ENCODE data around the gene ACCS.

The ACCS gene, protein sequence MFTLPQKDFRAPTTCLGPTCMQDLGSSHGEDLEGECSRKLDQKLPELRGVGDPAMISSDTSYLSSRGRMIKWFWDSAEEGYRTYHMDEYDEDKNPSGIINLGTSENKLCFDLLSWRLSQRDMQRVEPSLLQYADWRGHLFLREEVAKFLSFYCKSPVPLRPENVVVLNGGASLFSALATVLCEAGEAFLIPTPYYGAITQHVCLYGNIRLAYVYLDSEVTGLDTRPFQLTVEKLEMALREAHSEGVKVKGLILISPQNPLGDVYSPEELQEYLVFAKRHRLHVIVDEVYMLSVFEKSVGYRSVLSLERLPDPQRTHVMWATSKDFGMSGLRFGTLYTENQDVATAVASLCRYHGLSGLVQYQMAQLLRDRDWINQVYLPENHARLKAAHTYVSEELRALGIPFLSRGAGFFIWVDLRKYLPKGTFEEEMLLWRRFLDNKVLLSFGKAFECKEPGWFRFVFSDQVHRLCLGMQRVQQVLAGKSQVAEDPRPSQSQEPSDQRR

DNA sequence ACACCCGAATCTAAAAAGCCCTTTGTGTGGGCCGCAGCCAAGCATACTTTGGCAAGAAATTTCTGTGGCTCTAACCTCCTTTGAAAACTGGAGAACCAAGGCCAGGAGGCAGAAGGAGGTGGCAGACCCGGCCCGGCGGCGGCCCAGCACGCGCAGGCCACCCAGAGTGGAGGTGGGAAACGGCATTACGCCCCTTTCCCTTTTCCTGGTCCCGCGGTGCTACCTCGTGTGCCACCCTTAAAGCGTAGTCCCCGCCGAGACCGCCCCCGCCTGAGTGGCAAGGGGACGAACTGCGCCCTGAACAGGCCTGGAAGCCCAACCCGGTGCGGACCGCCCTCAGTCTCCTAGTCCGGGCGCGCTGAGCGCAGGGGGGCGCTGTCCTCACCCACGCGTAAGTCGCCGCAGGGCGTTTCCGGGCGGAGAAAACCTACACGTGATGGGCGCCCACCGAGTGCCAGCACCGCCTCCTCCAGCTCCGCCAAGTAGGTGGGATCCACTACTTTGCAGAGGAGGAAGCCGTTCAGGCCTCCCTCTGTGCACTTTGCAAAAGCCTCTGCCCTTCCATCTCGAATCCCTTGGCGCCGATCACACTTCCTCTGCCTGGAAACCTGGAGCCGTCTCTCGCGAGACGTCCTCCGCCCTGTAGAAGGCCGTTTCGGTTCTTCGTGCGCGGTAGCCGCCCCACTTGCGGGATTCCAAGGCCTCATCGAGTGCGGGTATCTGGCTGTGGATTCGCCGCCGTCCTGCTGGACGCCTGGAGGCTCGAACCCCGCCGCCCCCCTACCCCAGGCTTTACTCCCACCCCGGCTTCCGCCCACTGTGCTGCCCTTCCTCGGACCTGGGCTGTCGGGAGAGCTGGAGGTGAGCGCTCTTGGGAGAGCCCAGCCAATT lies at the start of gene ACCS:
Gene ACCS (plus strand): TSS at position 430 of the 891 bp plus-strand sequence. CDS start 1,358 bp downstream, outside the sequence.
- peak; percentile 87 to 90 for DNase-seq

DNA sequence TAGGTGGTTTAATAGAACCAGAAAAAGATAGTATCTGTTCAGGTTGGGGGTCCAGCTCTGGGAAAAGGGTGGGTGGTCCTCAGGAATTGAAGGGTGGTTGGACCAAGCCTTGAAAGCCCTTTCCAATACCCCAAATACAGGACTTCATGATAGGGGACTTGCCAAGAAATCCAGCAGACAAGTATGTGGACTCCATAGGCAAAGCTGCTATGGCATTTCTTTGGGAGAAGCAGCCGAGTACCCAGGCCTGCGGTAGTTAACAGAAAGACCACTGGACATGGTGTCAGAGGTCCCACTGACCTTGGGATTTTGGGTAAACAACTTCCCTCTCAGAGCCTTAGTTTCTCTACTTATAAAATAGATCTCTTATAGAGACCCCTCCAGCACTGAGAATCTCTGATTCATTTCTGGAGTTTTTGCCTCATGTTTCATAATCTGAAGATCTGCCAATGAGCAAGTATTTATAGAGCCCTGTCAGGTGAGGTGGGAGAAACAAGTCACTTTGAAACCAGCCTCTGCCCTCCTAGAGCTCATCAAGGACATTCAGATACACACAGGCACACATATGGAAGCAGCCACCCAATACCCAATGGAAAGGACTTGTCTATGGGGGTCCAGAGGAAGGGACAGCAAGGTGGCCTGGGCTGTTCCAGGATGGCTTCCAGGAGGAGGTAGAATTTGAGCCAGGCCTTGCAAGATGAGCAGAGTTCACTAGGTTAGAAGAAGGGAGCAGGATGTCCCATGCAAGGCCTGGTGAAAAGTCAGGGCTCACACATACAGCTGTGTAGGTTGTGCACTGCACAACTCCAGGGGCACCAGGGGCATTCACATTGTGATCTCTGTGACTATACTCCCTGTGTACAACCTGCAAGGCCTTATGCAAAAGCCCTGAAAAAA lies 49.3 kb upstream of the ACCS start:
- no peak for DNase-seq

DNA sequence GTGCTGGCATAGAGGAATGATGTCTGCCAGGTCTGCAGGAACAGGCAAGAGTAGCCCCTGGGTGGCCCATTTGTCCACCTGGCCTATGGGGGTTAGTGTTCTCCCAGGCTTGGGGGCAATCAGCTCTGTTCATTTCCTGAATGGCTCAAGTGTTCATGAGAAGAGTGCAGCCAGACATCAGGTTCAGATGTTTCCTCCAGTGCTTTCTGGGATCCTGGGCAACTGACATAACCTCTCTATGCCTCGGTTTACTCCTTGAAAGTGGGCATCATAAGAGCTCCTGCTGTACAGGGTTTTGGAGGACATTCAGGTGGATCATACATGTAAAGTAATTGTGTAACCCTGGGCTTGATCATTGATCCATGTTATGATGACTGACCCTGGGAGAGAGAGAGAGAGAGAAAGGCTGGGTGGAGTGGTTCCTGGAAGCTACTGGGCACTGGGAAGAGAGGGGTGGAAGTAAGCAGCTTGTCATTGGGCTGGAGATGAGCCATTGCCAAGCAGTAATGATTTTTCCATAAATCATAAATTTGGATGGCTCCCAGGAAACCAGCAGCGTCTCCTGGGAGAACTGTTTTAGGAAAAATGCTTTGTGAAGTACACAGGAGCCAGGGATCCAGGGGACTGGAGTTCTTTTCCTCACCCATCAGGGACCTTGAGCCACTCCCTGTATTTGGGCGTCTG lies 48.5 kb upstream of the ACCS start:
- no peak for DNase-seq

DNA sequence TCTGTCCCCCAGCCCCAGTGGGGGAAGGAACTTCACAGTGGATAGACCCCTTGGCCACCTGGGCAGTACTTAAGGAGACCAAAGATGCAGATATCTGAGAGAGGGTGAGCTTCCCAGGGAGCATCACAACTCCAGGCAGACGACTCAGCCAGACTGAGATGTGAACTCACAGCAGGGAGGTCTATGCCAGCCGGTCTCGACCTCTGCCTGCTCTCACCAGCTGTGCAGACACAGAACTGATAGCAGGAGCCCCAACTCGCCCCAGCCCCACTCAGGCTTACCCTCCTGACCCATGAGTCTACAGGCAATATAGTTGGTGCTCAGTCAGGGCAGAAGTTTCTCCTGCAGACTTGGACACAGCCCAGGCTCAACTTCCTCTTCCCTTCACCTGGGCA lies 47.9 kb upstream of the ACCS start:
- no peak for DNase-seq

DNA sequence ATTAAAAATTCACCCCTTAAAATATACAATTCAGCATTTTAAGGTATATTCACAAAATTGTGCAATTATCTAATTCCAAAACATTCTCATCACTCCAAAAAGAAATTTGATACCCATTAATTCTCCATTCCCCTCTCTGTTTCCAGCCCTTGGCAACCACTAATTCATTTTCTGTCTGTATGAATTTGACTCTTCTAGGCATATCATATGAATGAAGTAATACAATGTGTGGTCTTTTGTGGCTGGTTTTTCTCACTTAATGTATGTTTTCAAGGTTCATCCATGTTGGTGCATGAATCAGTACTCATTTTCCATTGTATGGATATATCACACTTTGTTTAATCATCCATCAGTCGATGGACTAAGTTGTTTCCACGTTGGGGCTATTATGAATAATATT lies 47.2 kb upstream of the ACCS start:
- no peak for DNase-seq

DNA sequence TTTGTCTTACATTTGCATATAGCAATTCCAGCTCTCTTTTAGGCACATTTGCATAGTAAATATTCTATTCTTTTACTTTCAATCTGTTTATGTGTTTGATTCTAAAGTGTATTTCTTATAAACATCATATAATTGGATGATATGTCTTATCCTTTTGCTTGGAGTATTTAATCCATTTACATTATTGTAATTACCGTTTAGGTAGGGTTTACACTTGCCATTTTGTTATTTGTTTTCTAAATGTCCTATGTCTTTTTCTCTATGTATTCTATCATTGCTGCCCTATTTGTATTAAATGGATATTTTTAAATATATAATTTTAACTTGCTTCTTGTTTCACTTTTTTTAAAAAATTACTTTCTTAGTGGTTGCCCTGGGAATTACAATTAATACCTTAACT lies 41.1 kb upstream of the ACCS start:
- DNase-seq, result no peak

DNA sequence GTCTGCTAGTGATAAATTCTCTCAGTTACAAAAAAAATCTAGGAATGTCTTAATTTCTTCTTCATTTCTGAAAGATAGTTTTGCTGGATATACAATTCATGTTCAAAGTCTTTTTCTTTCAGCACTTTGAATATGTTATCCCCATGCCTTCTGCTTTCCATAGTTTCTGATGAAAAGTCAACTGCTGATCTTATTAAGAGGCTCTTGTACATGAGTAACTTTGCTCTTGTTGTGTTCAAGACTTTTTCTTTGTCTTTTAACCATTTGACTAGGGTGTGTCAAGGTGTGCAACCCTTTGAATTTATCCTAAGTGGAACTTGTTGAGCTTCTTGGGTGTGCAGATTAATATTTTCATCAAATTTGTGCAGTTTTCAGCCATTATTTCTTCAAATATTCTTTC lies 40.3 kb upstream of the ACCS start:
- DNase-seq, result no peak

DNA sequence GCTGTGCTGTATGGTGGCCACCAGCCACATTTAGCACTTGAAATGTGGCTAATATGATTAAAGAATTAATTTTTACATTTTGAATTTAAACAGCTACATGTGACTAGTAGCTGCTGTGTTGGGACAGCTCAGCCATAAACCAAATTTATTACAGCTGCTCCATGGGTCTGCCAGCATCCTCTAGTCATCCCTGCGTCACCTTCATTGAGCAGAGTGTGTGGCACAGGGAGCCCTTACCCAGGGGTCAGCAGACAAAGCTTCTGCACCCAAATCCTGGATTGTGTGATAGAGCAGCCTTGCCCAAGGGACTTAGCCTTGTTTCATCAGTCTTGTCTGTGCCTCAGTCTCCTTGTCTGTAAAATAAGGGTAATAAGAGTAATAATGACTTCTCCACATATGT lies 37.7 kb upstream of the ACCS start:
- no peak for DNase-seq

DNA sequence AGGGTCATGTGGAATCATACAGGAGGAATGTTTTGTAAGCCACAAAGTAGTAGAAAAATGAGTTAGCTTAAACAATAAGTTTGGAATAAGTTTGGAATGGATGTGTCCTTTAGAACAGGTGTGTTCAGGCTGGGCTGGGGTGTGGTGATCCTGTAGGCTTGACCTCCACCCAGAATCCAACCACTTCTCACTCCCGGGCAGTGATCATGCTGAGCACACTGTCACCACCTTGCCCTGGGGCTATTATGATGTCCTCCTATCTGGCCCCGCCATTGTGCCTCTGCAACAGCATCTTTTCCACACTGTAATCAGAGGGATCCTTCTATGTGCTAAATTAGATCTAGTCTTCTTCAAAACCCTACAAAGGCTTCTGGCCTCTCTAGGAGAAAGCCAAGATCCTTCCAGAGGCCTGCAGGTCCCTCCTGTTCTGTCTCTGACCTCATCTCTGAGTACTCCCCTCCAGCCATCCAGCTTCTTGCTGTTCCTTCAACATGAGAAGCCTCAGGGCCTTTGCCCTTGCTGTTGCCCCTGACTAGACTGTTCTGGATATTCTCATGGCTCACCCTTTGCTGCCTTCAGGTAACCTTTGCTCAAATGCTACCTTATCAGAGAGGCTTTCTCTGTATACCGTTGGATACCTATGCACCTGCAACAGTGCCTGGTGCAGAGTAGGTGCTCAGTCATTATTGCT lies 37.1 kb upstream of the ACCS start:
- no peak for DNase-seq

DNA sequence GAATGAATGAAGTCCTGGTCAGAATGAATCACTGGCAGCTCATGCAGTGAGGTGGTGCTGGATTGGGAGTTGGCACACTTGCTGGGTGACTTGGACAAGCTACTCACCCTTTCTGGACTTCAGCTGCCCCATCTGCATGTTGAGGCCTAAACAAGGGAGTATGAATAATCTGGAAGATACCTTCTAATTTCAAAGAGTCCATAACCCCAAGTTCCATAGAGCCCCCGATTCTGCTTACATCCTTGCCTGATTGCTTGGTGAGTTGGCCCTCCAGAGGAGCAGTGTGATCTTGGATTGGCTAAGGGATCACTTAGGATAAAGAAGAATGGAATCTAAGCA lies 36.6 kb upstream of the ACCS start:
- no peak for DNase-seq

DNA sequence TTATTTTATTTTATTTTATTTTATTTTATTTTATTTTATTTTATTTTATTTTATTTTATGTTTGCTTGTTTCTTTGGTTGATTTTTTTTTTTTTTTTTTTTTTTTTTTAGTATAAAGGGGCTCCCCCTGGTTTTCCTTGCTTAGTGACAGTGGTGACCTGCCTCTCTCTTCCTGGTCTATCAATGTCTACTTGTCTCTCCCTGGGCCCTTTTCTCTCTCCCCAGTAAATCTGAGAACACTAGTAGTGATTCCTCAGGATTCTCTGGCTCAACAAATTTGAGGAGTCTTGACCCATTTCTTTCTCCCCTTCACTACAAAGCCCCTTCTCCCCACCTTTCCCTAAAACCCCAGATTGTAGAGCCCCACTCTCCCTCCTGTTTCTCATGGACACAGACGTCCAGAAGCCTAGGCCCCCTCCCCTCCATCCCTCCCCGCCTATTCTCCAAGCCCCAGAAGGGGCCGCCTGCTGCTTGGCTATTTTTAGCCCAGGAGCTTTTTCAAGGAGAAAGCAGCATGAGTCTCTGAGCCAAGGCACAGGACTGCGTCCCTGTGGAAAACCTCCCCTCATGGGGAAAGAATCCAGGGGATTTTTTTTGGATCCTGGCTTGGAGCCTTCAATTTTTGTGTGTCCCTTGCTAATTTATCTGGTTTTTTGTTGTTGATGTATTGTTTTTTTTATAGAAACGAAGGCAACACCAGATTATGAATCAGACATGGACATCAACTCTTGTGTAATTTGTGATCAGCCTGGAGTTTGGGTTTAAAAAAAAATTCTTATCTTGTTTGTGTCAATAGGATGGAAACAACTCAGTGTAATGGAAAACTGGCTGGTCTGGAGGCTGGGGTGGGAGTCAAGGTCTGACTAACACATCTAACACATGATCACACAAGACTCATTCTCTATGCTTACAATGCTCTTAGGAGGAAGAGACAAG lies 35.8 kb upstream of the ACCS start:
- no peak for DNase-seq

DNA sequence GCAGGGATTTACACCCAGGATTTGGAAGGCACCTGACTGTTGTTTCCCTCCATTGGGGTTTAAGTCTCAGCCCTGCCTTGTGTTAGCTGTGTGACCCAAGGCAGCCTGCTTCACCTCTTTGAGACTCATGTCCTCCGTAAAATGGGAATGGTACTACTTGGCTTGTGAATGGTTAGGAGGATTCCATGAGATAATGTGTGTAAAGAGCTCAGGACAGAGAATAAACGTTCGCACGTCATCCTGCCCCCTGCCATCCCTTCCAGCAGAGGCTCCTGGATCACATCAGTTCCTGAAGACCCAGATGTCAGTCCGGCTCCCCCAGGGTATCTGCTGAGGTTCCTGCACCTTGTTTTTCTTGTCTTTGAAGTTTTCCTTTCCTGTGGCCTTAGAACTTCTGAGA lies 35.1 kb upstream of the ACCS start:
- DNase-seq, result no peak

DNA sequence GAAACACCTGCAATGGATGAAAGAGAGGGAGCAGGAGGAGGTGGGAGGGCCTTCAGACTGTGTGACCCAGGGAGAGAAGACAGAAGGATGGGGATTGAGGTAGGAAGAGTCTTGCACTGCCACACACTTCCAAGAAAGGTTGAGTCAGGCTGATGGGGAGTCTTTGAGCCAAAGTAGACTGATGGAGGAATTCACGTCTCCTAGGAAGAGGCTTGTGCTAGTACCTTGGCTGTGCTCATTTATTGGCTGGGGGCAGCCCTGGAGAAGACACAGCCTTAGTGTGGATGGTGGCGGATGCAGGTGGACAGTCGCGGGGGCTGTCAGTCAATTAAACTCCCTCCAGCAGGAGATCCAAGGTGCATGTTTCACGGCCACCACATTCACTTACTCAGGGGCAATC lies 34.5 kb upstream of the ACCS start:
- no peak for DNase-seq

DNA sequence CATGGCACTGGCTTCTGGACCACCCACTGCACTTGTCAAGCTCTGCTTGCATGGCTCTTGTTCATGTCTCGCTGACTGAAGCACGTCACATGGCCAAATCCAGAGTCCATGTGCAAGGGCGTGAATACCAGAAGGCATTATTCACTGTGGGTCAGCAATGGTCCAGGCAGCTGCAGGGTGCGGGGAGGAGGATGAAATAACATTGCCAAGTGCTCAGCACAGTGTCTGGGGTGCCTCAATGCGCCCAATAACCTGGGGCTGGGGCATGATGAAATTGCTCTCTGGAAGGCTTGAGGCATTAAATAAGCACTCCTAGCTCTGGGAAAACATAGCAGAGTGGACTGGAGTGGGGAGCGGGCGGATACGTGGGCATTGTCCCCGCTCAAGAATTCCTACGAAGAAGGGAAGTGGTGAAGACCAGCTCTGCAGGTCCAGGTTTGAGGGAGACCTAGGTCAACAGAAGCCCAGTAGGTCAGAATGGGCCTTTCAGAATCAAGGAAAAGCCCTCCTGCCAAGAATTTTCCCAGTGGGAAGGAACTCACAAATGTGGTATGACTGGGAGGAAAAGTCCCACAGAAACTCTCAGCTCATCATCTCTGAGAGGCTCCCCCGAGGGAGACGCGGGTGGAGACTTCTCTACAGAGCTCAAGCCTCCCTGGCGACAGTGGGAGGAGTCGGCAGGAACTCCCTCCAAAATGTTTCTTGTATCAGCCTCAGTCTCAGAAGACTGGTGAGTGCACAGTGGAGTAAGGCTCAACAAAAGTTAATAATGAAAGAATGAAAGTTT lies 33.6 kb upstream of the ACCS start:
- no peak for DNase-seq

DNA sequence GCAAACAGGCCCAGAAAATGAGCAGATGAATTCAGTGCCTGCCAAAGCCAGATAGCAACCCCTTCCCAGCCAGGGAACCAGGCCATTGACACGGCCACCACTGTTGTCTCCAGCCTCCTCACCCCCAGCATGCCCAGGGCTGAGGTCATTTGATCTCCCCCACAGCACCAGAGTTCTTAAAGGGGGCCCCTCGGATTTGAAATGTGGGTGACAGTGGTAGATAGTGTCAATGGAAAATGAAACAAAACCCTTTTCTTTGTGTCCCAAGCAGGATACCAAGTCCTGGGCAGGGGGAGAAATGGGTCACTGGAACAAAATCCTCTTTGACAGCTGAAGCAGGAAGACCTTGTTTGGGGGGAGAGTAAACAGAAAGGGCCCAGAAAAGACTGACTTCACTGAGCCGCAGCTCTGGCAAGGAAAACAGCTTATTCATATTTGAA lies 32.6 kb upstream of the ACCS start:
- no peak for DNase-seq

DNA sequence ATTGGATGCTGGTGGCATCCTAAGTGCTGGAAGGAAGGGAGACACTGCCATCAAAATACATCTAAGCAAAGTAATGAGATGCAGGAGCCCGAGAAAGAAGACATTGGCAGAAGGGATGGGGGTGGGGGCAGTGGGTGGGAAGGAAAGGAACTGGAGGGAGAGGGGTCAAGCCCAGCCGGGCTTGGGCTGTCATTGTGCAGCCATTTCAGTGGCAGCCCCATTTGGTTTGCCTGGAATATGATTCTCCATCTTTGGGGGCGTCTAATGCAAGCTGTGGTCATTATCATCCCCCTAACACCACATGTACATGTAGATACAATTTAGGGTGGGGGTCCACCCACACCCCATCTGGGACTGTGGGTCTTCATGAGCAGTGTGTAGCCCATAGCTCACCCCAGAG lies 32.2 kb upstream of the ACCS start:
- no peak for DNase-seq

DNA sequence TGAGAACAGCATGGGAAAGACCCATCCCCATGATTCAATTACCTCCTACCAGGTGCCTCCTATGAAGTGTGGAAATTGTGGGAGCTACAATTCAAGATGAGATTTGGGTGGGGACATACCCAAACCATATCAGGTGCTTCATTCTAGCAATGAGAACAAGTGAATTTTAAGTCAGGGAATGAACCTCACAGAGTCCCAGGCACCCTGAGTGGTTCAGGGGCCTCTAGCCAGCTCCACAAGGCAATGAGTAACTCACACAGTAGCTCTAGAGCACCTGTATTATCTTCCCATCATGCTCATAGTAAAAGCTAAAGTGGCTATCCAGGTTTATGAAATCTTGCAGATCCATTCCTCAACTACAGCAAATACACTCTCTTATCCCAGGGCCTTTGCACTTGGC lies 31.4 kb upstream of the ACCS start:
- DNase-seq, result no peak

DNA sequence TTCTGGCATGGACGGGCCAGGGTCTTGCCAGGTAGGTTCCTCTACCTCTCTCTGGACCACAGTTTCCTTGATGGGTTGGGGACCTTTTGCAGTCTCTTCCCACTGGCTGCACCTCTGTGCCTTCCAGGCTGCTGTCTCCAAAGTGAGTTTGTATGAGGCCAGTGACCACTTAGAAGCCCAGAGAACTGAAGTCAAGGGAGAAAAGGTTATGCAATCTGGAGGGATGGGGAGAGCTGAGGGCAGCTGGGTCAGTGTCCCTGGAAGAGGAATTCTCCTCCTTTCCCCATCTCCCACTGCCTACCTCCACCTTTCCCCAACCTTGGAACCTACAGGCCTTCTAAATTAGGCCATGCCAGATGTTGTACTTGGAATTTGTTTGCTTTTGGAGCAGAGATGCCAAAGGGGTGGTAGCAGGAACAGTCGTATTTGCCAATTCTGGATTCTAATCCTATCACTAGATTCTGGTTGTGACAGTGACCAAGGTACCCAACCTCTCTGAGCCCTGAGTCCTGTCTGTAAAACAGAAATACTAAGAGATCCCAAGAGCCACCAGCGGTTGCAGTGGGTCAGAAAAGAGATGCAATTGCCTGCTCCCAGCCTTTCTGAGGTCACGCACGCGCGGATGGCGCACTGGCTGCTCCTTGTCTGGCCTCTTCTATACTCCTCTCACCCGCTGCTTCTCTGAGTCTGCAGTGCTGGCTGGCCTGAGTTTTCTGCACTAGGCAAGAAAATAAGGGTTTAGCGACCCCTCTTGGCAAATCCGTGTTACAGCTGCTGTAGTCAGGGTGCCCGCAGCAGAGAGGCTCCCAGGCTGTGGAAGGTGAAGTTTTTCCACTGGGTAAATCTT lies 29.0 kb upstream of the ACCS start:
- DNase-seq, result peak; percentile 43 to 53

DNA sequence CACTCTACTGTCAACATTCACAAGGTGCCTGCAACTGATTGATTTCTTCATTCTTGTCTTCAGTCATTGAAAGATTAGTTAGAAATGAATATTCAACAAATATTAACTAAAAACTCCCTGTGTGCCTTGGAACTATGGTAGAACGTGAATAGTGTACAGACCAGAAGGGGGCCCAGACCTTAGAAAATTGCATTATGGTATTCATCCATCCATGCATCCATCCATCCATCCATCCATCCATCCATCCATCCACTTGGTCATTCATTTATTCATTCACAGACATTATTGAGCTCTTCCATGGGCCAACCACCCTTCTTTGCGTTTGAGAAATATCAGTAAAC lies 28.4 kb upstream of the ACCS start:
- DNase-seq, result no peak

Data from activated T-cell treated with anti-CD3 and anti-CD28 coated beads, Interleukin-2, amount 50 U/mL, for 48 hours (primary cell).